HL-60 (cell line): Measurements from ENCODE around the gene SIRT1.

ENCODE experiments used
- DNase-seq, 2 experiments: peaks; one replicate each; pipeline ENCODE4 v3.0.0-alpha.2; 2010 to 2020; ENCODE audit warnings: low read depth in 1 of 2, low spot score in 1 of 2
- H3K27ac ChIP-seq: fragments of 250-450 bp; sonication (Bioruptor Pico); replicated peaks from 2 replicates; pipeline ENCODE4 v1.5.1; 2020; ENCODE audit warnings: mild to moderate bottlenecking, moderate library complexity
- H3K27me3 ChIP-seq: fragments of 250-450 bp; sonication (Bioruptor Pico); 2 replicates; pipeline ENCODE4 v1.5.1; 2021; ENCODE audit warnings: mild to moderate bottlenecking, moderate library complexity; ENCODE audit not compliant: insufficient read depth, poor library complexity, severe bottlenecking
- H3K4me3 ChIP-seq: replicated peaks from 2 replicates; pipeline ENCODE4 v1.5.1; 2011; ENCODE audit warnings: mild to moderate bottlenecking, control low read depth, low read length; ENCODE audit not compliant: insufficient read depth
- GABPA ChIP-seq: IDR thresholded peaks from 2 replicates; pipeline ENCODE4 v1.6.1; 2012; ENCODE audit warnings: low read depth
- POLR2AphosphoS5 ChIP-seq: IDR thresholded peaks from 2 replicates; pipeline ENCODE4 v1.6.1; 2012; ENCODE audit warnings: low read depth
- SPI1 ChIP-seq: IDR thresholded peaks from 2 replicates; pipeline ENCODE4 v1.6.1; 2012; ENCODE audit warnings: low read depth, mild to moderate bottlenecking, borderline replicate concordance
- TF ChIP-seq, protein P1 (sequence below): IDR thresholded peaks from one replicate; pipeline ENCODE4 v1.5.1; 2011; ENCODE audit warnings: low read length, control low read depth, inconsistent platforms; ENCODE audit not compliant: insufficient read depth
- TF ChIP-seq, protein P2 (sequence below): IDR thresholded peaks from 2 replicates; pipeline ENCODE4 v1.6.1; 2012; ENCODE audit warnings: low read depth; ENCODE audit not compliant: insufficient replicate concordance

SIRT1 gene

GRCh38 chr10:67852761-67853160 is 31.7 kb upstream of the SIRT1 start:
- no peak overlapping the region for H3K27ac ChIP-seq
- no peak overlapping the region for H3K4me3 ChIP-seq
- H3K27me3 ChIP-seq = no peaks in the 10 kb centered on the region
- DNase-seq = no peak
- no peak for TF ChIP-seq GABPA
- TF ChIP-seq, protein P1, sequence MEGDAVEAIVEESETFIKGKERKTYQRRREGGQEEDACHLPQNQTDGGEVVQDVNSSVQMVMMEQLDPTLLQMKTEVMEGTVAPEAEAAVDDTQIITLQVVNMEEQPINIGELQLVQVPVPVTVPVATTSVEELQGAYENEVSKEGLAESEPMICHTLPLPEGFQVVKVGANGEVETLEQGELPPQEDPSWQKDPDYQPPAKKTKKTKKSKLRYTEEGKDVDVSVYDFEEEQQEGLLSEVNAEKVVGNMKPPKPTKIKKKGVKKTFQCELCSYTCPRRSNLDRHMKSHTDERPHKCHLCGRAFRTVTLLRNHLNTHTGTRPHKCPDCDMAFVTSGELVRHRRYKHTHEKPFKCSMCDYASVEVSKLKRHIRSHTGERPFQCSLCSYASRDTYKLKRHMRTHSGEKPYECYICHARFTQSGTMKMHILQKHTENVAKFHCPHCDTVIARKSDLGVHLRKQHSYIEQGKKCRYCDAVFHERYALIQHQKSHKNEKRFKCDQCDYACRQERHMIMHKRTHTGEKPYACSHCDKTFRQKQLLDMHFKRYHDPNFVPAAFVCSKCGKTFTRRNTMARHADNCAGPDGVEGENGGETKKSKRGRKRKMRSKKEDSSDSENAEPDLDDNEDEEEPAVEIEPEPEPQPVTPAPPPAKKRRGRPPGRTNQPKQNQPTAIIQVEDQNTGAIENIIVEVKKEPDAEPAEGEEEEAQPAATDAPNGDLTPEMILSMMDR = no peak
- TF ChIP-seq, protein P2, sequence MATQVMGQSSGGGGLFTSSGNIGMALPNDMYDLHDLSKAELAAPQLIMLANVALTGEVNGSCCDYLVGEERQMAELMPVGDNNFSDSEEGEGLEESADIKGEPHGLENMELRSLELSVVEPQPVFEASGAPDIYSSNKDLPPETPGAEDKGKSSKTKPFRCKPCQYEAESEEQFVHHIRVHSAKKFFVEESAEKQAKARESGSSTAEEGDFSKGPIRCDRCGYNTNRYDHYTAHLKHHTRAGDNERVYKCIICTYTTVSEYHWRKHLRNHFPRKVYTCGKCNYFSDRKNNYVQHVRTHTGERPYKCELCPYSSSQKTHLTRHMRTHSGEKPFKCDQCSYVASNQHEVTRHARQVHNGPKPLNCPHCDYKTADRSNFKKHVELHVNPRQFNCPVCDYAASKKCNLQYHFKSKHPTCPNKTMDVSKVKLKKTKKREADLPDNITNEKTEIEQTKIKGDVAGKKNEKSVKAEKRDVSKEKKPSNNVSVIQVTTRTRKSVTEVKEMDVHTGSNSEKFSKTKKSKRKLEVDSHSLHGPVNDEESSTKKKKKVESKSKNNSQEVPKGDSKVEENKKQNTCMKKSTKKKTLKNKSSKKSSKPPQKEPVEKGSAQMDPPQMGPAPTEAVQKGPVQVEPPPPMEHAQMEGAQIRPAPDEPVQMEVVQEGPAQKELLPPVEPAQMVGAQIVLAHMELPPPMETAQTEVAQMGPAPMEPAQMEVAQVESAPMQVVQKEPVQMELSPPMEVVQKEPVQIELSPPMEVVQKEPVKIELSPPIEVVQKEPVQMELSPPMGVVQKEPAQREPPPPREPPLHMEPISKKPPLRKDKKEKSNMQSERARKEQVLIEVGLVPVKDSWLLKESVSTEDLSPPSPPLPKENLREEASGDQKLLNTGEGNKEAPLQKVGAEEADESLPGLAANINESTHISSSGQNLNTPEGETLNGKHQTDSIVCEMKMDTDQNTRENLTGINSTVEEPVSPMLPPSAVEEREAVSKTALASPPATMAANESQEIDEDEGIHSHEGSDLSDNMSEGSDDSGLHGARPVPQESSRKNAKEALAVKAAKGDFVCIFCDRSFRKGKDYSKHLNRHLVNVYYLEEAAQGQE = no peak
- no peak for TF ChIP-seq SPI1
- TF ChIP-seq POLR2AphosphoS5 = no peak

- TF ChIP-seq POLR2AphosphoS5 (no peak), SPI1 (no peak), GABPA (no peak)
- TF ChIP-seq, protein P1 = no peak
- TF ChIP-seq, protein P2 = no peak
- H3K4me3 ChIP-seq = no peak overlapping the region
- DNase-seq = no peak
Observed at GRCh38 chr10:67853512-67853911, 30.9 kb upstream of the SIRT1 start.

DNA sequence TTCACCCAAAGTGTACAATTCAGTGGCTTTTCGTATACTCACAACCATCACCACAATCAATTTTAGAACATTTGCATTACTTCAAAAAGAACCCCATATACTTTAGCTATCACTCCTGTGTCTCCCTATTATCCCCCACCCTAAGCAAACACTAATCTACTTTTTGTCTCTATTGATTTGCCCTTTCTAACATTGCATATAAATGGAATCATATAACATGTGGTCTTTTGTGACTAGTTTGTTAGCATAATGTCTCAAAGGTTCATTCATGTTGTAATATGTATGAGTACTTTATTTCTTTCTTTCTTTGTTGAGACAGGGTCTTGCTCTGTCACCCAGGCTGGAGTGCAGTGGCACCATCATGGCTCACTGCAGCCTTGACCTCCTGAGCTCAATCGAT is 25.5 kb upstream of the SIRT1 start:
- Histone ChIP-seq H3K4me3 (no peak overlapping the region), H3K27me3 (no peaks in the 10 kb centered on the region), H3K27ac (no peak overlapping the region)
- TF ChIP-seq, protein P1 = no peak
- no peak for TF ChIP-seq SPI1
- TF ChIP-seq, protein P2 = no peak
- TF ChIP-seq POLR2AphosphoS5 = no peak
- no peak for TF ChIP-seq GABPA
- no peak for DNase-seq

More at GRCh38 chr10:67853512-67853911, 30.9 kb upstream of the SIRT1 start:
- Histone ChIP-seq H3K27ac (no peak overlapping the region), H3K27me3 (no peaks in the 10 kb centered on the region)
